NCI-H2196 treated with DMSO at 0.1 percent for 48 hours (cell line): ENCODE results near the gene LRRK1.

Source experiments
- DNase-seq: peaks from one replicate; lab custom pipeline; 2025; ENCODE audit not compliant: unreplicated experiment; lab: John Stamatoyannopoulos, UW

Gene LRRK1

GRCh38 chr15:100891307-100892012 lies 27.7 kb upstream of the LRRK1 start:
- no peak for DNase-seq

GRCh38 chr15:100892013-100892355 lies 27.2 kb upstream of the LRRK1 start:
- DNase-seq: no peak

- DNase-seq: no peak
Observed at GRCh38 chr15:100893261-100893963, 25.7 kb upstream of the LRRK1 start.

GRCh38 chr15:100893964-100894295 lies 25.2 kb upstream of the LRRK1 start:
- no peak for DNase-seq

DNA sequence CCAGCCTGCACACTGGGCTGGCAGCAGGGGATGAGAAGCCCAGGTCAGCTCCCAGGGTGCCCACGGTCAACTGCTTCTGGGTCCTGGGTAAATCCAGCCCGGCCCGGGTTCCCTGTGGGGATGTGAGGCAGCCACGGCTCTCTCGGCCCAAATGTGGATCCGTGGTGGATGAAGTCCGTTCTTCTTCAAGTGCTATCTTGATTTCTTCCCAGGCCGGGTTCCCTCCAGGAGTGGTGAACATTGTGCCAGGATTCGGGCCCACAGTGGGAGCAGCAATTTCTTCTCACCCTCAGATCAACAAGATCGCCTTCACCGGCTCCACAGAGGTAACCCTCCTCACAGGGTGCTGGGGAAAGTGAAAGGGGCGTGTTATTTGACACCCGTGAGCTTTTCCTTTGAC lies 23.4 kb upstream of the LRRK1 start:
- DNase-seq: no peak

DNA sequence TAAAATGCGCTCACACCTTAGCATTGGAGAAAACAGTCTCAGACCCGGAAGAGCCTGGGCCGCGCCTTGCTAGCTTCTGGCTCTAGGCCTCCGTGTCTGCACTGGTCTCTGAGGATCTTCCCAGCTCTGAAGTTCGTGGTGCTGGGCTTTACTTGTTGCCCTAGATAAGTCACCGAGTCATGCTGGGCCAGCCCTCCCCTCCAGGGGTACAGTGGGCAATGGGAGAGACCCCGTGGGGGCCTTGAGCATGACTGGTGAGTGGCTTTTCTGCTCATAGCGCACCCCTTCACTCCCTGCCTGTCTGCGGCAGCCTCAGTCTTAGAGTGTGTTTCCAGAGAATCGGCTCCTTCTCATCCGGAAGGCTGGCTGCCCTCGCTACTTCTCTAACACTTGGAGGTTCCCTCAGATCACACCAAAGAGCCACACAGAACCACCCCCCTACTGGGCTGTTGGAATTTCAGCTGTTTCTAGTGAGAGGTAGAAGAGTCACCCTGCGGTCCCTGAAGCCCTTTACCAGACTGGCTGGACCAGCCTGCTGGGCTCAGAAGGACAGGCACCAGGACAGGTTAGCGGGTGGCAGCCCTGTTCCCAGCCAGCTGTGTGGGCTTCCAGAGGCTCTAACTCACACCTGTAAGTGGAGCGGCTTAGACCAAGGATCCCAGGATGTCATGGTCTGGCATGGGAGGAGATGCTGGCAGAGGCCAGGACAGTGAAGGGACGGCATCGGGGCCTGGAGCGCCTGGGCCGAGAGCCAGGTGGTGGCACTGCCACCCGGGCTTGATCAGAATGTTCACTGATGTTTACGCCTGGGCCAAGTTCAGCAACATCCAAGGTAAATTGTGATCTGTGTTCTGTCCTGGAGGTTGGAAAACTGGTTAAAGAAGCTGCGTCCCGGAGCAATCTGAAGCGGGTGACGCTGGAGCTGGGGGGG lies 21.7 kb upstream of the LRRK1 start:
- no peak for DNase-seq

DNA sequence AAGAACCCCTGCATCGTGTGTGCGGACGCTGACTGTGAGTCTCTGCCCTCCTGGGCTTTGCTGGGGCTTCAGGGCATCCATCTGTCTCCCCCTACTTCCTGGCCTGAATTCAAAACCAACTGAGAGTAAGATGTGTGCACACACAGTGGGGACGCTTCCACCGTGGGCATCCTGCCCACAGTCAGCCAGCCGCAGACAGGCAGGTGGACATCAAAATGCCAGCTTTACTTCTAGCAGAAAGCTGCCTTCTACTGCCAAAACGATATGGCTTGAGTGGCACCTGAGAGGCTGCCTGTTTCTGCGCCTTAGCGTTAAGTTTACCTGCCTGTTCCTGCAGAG lies 21.0 kb upstream of the LRRK1 start:
- no peak for DNase-seq

DNA sequence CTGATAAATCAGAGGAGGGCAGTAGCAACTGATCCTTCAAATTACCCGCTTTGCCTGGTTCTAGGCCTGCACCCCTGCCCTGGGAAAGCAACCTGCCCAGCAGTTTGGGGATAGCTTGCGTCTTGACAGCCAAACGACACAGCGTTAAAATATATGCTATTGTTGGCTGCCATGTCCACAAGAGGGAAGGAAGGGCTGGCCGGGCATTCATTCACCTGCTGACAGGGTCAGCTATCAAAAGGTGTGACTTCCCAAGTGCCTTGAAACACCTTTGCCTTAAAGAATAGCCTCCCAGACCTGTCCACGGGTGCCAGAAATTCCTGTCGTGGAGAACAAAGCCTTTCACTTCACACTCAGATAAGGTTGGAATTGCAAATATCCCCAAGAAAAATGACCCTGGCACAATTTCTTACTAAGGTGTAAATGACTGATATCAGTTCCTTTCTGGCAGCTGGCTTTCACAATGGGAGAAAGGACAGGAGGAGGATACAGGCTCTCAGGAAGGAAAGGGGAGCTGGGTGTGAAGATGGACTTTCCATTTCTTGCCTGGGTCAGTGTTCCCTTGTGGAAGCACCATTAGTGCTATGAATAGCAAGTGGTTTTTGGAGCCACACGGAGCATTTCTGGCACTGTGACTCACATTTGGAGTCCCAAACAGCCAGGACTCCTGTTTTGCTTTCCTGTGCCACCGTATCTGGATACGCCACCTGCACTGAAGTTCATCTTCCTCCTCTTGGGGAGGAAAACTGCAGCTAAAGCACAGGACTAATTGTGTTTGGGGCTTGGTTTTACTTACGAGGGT lies 20.3 kb upstream of the LRRK1 start:
- DNase-seq: no peak

DNA sequence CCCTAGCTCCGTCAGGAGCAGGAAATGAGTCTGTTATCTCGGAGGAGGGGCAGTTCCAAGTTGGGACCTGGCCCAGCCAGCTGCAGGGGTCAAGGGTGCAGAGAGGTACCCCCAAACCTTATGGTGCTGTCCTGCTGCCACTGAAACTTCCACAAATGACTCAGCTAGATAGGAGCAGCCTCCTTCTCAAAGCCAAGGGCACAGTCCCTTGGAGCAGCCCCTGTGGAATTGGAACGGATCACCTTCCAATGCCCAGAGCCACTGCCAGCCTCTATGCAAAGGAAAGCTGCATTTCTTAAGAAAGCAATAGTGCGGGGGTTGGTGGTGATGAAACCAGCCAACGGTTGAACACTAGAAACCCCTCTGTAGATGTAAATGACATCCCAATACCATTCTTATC lies 19.6 kb upstream of the LRRK1 start:
- no peak for DNase-seq

- DNase-seq: no peak
Observed at GRCh38 chr15:100900136-100900794, 18.9 kb upstream of the LRRK1 start.

DNA sequence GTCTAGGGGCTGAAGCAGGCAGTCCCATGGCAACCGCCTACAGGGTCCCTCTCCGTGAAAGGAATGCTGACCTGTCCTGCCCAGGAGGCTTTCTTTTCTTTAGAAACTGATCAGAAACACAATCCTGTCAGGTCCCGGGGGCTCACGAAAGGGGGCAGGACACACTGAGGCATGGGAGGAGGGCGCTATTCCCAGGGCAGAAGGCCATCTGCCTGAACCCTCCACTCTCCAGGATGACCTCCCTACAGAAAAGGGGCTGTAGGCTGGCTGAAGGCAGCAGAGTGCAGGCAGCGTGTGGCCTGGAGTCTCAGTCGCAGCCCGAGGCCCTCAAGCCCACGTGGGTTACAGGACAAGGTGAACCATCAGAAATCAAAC lies 18.4 kb upstream of the LRRK1 start:
- DNase-seq: no peak

- DNase-seq: no peak
Observed at GRCh38 chr15:100901296-100901695, 17.9 kb upstream of the LRRK1 start.

- DNase-seq: no peak
Observed at GRCh38 chr15:100901702-100902435, 17.3 kb upstream of the LRRK1 start.

DNA sequence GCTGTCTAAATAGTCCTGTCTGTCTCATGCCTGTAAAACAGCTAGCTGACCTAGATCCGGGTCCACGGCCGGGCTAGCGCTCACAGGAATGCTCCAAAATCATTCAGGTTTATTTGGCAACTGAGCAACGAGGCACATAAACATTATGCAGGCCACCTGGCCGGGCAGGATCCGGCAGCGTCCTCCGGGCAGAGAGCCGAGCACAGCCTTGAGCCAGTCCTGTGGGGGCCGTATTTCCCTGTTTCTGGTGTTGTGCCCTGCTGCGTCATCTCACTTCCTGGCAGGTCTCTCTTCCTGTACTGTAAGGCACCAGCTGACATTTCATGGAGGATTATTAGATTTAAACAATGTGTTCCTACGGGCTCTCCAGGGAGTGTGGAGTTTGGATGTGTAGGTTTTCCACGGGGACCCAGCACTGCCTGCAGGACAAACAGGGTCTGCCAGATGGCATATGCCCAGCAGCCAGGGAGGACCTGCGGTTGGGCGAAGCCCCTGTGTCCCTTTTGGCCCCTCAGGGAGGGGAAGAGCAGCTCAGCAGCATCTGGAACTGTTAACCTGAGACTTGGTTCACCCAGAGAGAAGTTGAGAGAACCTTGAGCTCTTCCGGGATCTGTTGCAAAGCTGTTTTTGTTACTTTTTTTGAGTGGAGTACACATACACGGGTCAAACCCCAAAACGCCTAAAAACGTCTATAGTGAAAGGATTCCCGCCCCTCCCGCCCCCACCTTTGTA lies 16.6 kb upstream of the LRRK1 start:
- DNase-seq: peak; percentile 47

- DNase-seq: no peak
Observed at GRCh38 chr15:100903168-100903554, 16.0 kb upstream of the LRRK1 start.

DNA sequence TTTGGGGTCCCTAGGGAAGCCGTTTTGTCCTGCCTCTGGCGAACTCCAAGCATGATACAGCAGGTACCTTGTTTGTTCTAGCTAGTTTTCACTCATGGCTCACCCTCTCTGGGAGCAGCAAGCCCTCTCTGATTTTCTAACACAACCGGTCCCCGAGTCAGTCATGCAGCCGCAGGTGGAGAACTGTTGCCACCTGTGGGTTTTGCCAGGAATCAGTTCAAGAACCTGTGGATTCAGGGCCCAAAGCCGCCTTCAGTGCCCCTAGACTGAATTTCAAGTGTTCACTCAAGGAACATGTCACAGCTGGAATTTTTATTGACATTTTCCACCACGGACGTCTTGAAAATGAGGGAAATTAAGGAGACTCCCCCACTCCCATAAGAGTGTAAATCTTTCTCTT lies 13.3 kb upstream of the LRRK1 start:
- DNase-seq: no peak

DNA sequence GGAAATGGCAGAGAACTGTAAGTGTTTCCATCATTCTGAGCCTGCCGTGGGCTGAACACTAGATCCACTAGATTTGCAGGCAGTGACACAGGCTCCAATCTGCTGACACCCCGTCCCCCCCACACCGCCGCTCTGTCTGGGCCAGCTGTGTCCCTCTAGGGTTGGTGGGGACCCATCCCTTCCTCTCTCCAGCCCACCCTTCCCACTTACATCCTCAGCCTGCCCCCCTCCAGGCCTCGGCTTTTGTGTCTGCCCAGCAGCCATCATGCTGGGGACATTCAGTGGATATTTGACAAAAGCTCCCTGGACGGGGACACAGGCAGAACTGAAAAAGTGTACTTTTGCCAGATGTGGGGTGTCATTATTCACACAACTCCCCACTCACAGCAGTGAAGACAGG lies 10.7 kb upstream of the LRRK1 start:
- DNase-seq: no peak

- no peak for DNase-seq
Observed at GRCh38 chr15:100909565-100909964, 9.6 kb upstream of the LRRK1 start.
